Lower leg skin (tissue), 3 donors: ENCODE measurements around the gene RPIA.

Experiments used
- POLR2A ChIP-seq, 2 donors: fragments of 450-650 bp; IDR thresholded peaks; one replicate each; pipeline ENCODE4 v1.6.1; 2016 to 2017; ENCODE audit warnings: antibody characterized with exemption in 2 of 2, mild to moderate bottlenecking in 1 of 2, moderate library complexity in 1 of 2
- TF ChIP-seq, protein P1 (sequence below), 3 donors: fragments of 450-650 bp; IDR thresholded peaks; one replicate each; pipeline ENCODE4 v1.5.1; 2016; ENCODE audit warnings: antibody characterized with exemption in 3 of 3, mild to moderate bottlenecking in 3 of 3, moderate library complexity in 2 of 3

DNA sequence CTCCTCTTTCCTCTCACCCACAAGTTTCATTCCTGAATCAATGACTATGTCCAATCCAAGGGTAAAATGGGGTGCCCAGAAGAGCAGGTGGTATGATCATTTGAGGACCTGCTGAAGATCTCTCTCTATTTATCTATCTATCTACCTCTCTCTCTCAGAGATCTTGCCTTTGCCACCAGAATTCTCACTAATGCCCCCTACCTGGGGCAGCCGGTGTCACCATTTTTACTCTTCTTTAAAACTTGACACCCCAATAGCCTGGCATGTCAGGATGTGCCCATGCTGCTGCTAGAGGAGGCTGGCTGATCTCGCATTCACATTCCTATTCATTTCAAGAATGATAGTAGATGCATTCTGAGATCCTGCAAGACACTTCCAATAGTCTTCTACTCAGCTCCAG lies 24.3 kb upstream of the RPIA start:
- TF ChIP-seq, protein P1, sequence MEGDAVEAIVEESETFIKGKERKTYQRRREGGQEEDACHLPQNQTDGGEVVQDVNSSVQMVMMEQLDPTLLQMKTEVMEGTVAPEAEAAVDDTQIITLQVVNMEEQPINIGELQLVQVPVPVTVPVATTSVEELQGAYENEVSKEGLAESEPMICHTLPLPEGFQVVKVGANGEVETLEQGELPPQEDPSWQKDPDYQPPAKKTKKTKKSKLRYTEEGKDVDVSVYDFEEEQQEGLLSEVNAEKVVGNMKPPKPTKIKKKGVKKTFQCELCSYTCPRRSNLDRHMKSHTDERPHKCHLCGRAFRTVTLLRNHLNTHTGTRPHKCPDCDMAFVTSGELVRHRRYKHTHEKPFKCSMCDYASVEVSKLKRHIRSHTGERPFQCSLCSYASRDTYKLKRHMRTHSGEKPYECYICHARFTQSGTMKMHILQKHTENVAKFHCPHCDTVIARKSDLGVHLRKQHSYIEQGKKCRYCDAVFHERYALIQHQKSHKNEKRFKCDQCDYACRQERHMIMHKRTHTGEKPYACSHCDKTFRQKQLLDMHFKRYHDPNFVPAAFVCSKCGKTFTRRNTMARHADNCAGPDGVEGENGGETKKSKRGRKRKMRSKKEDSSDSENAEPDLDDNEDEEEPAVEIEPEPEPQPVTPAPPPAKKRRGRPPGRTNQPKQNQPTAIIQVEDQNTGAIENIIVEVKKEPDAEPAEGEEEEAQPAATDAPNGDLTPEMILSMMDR (IDR thresholded peaks at IDR 0.05): no peak
- TF ChIP-seq POLR2A (IDR thresholded peaks at IDR 0.05): no peak
